ENCODE data around the gene ADAR.

ADAR gene

DNA sequence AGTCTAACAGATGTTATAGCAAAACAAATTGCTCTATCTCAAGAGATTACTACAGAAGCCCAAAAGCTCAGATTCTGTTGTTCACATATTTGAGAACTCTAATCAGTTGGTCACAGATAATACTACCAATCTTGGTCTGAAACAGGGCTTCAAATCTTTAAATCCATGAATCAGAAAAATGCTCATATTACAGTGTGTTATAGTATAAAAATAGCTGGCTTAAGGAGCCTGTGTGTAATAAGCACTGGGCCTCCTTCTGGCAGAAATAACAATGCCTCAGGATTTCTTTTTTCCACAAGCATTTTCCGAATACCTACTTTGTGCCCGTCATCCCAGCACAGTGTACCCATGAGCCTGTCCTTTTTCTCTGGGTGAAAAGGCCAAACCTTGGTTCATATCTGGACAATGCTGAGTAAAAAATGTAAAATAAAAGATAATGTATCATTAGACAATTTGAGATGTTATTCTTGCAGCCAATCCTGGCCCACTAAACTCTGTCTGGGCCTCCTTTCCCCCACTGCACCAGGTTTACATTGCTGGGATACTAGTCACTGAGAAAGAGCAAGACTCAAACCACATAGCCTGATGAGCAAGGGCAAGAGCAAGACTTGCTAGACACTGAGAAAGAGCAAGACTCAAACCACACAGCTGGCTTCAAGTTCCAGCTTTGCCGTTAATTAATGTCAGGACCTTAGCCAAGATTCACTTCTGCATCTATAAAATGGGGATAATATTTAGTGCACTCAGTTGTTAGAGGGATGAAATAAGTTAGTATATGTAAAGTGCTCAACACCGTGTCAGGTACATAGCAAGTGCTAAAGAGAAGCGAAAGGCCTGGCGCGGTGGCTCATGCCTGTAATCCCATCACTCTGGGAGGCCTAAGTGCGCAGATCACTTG, 17.0 kb upstream of the ADAR start:
- FAIRE-seq, result no peak
- DNase-seq (ENCODE audit: insufficient read length, low spot score), result no peak
- TF ChIP-seq, protein P1, sequence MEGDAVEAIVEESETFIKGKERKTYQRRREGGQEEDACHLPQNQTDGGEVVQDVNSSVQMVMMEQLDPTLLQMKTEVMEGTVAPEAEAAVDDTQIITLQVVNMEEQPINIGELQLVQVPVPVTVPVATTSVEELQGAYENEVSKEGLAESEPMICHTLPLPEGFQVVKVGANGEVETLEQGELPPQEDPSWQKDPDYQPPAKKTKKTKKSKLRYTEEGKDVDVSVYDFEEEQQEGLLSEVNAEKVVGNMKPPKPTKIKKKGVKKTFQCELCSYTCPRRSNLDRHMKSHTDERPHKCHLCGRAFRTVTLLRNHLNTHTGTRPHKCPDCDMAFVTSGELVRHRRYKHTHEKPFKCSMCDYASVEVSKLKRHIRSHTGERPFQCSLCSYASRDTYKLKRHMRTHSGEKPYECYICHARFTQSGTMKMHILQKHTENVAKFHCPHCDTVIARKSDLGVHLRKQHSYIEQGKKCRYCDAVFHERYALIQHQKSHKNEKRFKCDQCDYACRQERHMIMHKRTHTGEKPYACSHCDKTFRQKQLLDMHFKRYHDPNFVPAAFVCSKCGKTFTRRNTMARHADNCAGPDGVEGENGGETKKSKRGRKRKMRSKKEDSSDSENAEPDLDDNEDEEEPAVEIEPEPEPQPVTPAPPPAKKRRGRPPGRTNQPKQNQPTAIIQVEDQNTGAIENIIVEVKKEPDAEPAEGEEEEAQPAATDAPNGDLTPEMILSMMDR (IDR thresholded peaks at IDR 0.05; ENCODE audit: insufficient read depth, missing control alignments), result no peak

DNA sequence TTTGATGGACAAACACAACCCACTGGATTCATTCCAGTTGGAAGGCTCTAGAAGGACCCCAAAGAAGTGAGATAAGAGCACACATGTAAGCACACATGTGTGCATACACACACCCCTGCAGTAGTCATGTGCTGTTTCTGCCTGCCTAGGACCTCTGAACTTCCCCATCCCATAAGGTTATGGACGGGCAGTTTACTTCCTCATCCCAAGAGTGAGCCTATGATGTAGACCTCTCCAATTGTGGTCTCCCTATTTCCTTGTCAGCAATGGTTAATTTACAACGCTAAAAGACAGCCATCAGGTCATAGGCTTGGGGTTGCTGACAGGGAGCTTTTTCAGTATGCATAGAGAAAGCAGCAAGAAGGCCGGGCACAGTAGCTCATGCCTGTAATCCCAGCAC, 15.4 kb upstream of the ADAR start:
- DNase-seq (ENCODE audit: insufficient read length, low spot score) (no peak), FAIRE-seq (no peak)
- TF ChIP-seq, protein P1 (IDR thresholded peaks at IDR 0.05; ENCODE audit: insufficient read depth, missing control alignments), result no peak

DNA sequence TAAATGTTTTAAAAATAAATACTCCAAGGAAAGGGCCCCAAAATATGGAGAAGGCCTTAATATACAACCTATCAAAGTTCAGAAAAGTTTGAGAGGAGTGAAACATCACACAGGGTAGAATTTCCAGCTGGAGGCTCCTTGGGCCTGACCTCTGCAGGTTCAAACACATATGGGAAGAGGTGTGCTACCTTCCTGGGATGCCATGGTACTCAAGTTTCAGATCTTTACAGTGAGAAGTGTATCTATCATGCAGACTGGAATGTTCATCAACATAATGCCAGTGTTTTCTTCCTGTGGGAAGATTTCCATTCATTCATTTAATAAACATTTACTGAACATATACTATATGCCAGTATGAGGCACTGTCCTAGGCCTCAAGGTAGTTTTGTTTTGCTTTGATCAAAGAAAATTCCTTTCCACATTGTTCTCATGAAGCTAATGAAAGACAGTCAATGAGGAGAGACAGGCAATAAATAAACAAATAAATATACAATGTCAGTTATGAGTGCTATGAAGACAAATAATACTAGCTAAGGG, 14.6 kb upstream of the ADAR start:
- no peak for FAIRE-seq
- TF ChIP-seq, protein P1 (IDR thresholded peaks at IDR 0.05; ENCODE audit: insufficient read depth, missing control alignments), result no peak
- DNase-seq (ENCODE audit: insufficient read length, low spot score), result no peak

DNA sequence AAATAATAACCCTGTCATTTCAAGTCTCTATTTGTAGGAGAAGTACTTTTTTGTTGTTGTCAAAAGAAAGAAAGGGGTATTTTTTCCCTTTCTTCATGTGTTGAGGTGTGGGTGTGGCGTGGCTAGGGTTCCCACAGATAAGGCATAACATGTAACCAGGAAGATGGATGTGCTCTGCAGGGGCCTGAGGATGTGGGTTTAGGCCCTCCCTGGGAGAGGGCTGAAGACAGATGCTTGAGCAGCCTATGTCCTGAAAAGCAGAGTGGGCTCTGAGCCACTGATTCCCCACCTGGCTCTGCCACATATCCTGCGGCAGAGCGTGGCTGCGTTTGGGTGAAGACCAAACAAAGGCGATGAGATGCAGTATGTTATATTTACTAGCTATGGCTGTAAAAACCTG, 13.9 kb upstream of the ADAR start:
- FAIRE-seq, result no peak
- no peak for DNase-seq (ENCODE audit: insufficient read length, low spot score)
- TF ChIP-seq, protein P1 (IDR thresholded peaks at IDR 0.05; ENCODE audit: insufficient read depth, missing control alignments), result no peak

DNA sequence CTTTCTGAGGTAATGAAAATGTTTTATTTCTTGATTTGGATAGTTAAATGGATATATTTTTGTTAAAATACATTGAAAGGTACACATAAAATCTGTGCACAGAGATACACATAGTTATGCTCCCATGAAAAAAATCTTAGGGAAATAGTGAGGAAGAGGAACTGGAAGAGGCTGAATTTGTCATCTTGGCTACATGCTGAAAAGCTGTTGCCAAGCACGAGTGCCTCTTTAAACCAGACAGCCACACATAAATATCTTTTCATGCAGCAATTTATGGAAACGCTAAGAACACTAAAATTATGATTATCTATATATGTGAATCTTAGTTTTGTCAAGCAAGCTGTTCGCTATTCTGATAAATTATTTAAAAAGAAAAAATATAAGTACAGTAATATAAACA, 12.8 kb upstream of the ADAR start:
- no peak for DNase-seq (ENCODE audit: insufficient read length, low spot score)
- FAIRE-seq, result no peak
- TF ChIP-seq, protein P1 (IDR thresholded peaks at IDR 0.05; ENCODE audit: insufficient read depth, missing control alignments), result no peak

DNA sequence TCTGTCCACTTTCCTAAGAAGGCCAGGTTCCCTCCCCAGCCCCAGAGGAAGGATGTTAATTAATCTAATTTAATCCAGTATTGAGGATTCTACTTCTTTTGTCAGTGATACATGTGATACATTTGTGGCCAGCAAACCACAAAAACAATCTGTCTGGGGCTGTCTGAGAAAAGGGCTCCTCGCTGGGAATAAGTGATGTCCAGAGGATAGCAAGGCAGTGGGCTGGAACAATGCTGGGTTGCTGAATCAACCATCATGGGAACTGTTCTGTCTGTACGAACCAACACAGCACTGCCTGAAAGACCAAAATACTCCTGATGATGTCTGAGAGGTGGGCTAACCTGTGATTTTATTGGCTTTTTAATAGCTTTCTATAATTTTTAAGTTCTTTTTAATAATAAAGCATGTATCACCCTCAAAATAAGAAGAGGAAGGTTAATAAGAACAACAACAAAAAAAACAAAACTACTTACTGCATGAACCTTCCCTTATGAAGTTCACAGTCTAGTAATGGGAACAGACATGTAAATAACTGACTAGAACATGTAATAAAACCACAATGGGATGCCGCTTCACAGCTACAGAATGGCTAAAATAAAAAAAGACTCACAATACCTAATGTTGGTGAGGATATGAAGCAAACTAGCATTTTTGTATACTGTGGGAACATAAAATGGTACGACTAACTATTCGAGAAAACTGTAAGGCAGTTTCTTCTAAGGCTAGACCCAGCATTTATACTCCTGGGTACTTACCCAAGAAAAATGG, 11.4 kb upstream of the ADAR start:
- TF ChIP-seq, protein P1 (IDR thresholded peaks at IDR 0.05; ENCODE audit: insufficient read depth, missing control alignments), result no peak
- DNase-seq (ENCODE audit: insufficient read length, low spot score), result no peak
- no peak for FAIRE-seq
